Fibroblast of skin of left biceps (primary cell): ENCODE data around the gene OPA3.
"Not testable (repeated sequence)": the region's sequence is repeated elsewhere in the genome, so short reads cannot be mapped to it uniquely, and the experiment has no call there.

ENCODE experiments used
- DNase-seq, 2 experiments: peaks; one replicate each; pipeline ENCODE4 v3.0.0-alpha.2; 2013; ENCODE audit warnings: low read depth in 2 of 2

Gene OPA3

DNA sequence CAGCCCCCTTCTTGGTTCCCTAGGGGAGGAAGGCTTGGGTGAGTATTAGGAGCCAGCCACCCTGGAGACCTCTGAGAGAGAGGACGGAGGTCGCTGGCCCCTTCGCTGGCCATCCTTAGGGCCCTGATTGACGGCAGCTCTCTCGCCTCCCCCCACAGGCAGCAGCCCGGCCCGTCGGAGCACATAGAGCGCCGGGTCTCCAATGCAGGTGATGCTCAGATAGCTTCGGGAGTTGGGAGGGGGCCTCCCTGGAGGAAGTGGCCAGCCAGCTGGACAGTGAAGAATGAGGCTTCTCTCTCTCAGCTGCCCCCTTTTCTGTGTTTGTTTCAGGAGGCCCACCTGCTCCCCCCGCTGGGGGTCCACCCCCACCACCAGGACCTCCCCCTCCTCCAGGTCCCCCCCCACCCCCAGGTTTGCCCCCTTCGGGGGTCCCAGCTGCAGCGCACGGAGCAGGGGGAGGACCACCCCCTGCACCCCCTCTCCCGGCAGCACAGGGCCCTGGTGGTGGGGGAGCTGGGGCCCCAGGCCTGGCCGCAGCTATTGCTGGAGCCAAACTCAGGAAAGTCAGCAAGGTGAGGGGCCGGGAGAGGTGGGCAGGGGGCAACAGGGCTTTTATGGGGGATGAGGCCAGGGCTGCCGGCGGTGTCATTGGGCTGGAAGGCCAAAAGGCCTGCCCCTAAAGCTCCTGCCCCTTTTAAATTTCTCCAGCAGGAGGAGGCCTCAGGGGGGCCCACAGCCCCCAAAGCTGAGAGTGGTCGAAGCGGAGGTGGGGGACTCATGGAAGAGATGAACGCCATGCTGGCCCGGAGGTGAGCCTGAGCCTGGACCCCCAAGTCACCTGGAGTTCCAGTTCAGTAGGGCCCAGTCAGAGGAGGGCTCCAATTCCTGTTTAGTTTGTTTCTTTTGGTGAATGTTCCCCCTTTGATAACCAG is 62.3 kb downstream of the OPA3 start:
- no peak for DNase-seq

DNA sequence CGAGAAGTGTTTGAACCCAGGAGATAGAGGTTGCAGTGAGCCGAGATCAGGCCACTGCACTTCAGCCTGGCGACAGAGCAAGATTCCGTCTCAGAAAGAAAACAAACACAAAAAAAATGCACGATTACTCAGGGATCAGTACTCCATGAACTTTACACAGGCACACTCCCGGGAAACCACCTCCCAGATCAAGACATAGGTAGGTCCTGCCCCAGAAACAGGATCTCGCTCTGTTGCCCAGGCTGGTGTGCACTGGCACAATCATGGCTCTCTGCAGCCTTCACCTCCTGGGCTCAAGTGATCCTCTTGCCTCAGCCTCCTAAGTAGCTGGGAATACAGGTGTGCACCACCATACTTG is 66.2 kb downstream of the OPA3 start:
- DNase-seq = no peak

DNA sequence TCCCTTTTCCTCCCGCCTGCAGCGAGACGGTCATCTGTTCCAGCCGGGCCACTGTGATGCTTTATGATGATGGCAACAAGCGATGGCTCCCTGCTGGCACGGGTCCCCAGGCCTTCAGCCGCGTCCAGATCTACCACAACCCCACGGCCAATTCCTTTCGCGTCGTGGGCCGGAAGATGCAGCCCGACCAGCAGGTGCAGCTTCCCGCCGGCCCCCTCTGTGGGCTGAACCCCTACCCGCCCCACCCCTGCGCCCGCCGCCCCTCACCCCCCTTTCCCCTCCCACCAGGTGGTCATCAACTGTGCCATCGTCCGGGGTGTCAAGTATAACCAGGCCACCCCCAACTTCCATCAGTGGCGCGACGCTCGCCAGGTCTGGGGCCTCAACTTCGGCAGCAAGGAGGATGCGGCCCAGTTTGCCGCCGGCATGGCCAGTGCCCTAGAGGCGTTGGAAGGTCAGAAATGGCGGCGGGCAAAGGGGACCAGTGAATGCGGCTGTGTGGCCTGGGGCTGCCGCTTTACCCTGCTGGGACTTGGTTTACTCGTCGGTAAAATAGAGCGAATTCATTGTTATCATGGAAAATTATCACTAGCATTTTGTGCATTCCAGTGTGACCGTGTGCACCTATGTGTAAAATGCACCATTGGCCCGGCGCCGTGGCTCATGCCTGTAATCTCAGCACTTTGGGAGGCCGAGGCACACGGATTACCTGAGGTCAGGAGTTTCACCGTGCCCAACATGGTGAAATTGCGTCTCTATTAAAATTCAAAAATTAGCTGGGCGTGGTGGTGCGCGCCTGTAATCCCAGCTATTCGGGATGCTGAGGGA is 66.7 kb downstream of the OPA3 start:
- no peak for DNase-seq

DNA sequence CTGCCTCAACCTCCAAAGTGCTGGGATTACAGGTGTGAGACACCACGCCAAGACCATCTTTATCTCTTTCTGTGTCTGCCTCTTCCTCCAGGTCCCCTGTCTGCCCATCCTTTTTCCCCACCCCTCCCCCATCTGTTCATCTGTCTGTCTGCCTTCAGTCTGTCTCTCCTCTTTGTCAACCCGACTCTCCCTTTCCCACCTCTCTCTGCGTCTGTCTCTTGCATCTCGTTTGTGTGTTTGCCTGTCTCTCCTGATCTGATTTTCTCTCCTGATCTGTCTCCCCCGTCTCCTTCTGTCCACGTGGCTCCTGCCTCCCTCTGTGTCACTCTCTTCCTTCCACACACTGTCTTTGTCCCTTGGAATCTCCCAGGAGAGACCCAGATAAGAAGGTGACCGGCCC is 67.4 kb downstream of the OPA3 start:
- no peak for DNase-seq

DNA sequence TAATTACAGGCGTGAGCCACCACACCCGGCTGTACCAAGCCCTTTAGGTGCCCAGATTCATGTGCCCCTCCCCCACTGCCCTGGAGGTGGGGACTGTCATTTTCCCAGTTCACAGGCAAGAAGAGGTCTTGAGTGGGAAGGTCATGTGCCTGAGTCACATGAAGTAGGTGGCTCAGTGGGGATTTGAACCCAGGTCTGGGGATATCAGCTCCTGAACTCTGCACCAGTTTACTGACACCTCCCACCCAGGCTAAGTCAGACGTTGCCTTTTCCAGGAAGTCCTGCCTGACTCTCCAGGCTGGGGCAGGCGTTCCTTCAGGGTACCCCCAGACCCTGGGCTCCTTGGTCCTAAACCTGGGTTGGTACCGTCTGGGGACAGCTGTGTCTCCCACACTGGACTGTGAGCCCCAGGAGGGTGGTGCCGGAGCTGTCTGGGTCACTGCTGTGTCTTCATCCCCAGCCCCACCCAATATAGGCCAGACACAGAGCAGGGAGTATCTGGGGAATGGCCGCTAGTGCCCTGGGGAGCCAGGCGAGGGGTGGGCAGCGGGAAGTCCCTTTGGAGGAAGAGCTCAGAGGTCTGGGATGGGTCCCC is 68.7 kb downstream of the OPA3 start:
- no peak for DNase-seq

DNA sequence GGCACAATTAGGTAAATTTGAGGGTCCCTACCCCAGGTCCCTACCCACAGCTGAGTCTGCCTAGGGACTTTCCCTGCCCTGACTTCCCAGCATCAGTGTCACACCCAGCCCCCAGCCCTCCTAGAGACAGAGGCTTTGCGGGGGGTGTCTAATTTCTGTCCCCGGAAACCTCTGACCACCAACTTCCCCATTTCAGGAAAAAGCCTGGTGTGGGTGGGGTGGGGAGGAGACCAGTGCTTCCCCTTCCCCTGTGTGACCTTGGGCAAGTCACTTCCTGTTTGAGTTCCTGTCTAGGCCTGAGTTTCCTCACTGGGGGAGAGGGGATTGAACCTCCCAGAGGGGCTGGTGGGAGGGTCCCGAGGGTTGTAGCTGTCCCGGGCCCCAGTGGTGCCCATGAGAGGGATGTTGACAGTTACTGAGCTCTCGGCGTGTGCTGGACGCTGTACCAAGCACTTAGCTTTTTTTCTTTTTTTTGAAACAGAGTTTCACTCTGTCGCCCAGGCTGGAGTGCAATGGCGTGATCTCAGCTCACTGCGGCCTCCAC is 69.4 kb downstream of the OPA3 start:
- DNase-seq = no peak

DNA sequence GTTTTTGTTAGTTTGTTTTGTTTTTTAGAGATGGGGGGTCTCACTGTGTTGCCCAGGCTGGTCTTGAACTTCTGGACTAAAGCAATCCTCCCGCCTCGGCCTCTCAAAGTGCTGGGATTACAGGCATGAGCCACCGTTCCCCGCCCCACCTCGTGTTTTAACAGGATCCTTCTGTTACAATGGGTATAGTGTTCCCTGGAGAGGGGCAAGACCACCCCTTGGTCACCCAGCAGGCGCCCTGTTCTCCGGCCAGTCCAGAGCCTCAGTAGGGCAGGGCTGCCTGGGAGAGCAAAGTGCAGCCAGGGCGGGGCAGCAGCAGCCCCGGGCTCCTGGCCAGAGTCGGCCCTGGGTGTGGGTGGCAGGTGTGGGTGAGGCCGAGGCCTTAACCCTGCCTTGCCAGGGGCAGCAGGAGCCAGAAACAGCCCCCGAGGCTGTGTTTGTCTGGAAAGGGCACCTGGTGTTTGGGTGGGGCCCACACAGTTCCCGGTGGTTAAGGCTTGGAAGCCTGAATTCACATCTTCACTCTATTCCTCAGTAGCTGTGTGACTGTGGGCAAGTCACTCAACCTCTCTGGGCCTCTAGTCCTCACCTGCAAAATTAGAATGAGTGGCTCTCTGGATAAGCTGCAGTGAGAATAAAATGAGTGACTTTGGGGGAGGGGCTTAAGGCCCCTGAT is 70.1 kb downstream of the OPA3 start:
- no peak for DNase-seq

DNA sequence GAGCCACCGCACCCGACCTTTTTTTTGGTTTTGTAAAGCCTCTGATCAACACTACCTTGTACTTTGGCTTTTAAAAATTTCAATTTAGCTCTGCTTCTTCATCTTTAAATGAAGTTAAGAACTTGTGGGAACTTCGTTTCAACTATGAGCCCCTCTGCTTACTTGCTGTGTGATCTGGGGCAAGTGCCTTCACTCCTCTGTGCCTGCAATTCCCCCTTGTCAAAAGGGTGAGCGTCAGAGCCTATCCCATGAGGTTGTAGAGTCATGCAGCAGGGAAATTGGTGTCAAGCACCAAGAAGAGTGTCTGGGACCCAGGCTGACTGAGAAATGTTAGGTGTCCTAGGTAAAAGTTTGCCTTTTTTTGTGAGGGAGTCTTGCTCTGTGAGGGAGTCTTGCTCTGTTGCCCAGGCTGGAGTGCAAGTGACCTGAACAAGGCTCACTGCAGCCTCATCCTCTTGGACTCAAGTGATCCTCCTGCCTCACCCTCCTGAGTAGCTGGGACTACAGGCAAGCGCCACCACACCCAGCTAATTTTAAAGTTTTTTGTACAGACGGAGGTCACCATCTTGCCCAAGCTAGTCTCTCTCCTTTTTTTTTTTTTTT is 71.6 kb downstream of the OPA3 start:
- DNase-seq = no peak

DNA sequence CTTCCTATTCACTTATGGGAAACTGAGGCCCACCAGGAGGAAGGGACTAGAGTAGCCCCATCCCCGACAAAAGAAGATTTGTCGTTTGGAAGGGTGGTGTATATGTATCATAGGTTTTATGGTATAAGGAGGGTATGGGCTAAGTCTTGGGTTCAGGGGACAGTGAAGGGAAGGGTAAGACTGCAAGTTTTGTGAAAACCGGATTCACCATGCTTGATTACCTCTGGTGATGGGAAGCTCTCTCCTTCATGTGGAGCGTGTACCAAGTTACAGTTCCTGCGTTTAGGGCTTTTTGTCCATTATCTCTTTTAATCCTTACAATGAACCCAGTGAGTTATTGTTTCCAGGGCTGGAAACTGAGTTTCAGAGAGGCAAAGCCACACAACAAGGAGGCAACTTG is 73.5 kb downstream of the OPA3 start:
- no peak for DNase-seq

DNA sequence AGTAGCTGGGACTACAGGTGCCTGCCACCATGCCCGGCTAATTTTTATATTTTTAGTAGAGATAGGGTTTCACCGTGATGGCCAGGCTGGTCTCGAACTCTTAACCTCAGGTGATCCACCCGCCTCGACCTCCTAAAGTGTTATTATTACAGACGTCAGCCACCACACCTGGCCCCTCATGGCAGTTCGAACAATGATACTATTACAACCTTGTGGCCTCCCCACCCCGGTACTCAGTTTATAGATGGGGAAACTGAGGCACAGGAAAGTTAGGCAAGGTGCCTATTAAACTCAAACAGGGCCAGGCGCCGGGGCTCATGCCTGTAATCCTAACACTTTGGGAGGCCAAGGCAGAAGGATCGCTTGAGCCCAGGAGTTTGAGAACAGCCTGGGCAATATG is 74.2 kb downstream of the OPA3 start:
- not testable (repeated sequence) for DNase-seq

DNA sequence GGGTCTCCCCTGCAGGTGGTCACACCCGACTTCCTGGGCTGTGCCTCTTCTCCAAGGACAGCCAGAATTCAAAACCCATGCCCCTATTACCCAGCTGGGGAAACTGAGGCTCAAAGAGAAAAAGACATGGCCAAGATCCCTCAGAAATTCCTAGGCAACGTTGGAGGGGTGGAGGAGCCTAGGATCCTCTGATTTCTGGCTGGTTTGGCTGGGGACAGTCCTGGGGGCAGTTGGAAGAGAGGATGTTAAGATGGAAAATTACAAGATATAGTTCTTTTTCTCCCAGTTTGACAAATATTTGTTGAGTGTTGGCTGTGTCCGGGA is 74.9 kb downstream of the OPA3 start:
- DNase-seq = no peak

DNA sequence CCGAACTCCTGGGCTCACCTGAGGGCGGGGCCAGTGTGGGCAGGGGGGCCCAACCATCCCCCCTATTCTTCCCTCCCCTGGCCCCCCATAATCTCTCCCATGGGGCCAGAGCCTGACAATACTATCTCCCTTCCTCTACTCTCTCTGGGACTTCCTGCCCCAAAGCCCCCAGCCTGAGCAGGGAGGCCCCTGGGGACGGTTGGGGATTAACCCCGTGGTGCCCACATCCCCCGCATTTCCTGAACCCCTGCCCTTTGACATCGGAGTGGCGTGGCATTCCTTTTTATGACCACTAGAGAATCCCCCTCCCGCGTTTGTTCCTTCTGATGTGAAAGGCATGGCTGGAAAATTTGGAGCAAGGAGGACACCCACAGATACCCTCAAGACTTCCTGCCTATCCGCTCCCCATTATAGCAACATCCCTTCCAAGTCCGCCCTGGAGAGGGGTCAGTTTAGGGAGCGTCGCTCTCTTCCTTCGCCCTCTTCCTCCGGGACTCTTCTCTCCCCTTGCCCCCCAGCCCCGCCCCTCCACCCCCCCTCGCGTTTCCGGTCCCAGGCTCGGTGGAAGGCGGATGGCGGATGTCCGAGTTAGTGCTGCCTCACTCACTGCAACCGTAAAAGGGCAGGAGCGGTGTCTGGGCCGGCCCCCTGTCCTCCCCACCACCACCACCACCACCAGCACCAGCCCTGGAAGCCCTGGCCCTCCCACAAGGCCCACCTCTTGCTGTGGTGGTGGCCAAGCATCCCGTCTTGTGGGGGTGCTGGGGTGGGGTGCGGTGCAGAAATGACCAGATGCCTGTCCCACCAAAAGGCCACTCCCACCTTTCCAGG is 75.5 kb downstream of the OPA3 start:
- DNase-seq = no peak

DNA sequence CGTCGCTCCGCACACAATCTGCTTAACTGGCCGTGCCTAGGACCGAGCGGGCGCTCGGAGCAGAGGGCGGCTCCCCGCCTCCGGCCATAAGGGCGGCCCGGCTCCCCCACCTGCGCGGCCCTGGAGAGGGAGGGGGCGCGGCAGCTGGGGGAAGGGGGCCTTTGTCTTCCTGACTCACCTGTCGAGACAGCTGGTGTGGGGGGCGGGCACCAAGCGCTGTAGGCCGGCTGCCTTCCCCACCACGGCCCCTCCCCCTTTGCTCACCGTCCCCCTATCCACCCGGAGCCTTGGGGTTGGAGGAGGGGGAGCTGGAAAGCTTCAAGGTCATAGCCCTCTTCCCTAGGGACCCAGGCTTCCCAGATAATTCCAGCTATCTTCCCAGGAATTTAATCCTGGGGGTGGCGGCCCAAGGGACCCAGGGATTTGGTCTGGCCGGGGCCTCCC is 76.2 kb downstream of the OPA3 start:
- DNase-seq = no peak

DNA sequence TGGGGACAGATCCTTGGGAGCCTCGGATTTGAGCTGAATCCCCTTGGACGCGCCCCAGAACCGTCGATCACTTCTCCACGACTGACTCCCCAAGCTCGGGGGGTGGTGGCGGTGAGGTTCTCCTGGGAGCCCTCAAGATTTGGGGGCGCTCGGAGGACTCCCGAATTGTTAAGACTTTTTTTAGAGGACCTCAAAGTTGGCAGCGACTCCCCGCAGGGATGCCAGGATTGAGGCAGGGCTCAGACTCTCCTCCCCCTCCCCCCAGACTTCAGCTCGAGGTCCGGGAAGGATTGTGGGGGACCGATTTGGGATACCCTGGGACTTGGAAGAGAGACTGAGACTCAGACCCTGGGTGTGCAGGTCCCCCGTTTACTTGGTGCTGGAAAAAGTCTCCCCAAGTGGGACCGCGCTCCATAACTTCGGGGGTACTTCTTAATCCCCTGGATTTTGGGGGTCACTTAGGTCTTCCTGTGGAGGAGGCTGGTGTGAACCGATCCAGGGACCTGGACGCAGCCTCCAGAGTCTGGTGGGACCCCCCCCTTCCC is 76.7 kb downstream of the OPA3 start:
- DNase-seq = no peak

DNA sequence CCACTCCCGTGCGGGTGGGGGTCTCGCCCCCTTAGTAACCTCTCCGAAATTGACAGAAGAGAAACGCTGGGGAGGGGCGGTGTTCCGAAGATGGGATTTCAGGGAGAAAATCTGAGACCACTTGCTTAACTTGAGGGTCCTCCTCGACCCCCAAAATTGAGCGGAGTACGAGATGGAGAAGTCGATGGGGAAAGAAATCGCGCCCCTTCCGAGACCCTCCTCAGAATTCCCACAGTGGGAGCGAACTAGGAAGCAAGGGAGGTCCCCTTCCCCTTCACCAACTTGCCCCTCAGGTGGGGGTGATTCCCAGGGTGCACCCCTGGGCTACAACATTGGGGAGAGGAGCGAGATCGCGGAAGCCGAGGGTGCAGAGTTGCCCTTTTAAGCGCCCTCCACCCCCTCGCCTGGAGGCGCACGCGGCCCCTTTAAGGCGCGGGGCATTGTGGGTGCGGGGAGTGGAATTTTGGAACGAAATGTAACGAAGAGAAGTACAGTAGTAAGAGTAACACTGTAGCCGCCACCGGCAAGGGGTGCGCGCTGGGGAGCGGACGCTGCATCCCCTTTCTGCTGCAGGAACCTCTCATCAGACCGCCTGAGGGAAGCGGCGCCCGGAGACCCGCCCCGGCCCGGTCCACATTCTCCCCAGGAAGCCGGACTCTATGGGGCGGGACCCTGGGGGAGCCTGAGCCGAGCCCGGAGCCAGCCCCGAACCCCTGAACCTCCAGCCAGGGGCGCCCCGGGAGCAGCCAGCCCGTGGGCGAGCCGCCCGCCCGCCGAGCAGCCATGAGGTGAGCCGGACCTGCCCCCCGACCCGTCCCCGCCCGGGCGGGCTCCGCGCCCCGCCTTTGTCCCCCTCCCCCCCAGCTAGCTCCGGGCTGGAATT is 77.4 kb downstream of the OPA3 start, which contains the start of gene VASP:
VASP (plus strand) TSS at position 491 of the 883 bp plus-strand sequence; CDS start at position 784, 293 bp downstream.
- peak; percentile 55 to 64 for DNase-seq

DNA sequence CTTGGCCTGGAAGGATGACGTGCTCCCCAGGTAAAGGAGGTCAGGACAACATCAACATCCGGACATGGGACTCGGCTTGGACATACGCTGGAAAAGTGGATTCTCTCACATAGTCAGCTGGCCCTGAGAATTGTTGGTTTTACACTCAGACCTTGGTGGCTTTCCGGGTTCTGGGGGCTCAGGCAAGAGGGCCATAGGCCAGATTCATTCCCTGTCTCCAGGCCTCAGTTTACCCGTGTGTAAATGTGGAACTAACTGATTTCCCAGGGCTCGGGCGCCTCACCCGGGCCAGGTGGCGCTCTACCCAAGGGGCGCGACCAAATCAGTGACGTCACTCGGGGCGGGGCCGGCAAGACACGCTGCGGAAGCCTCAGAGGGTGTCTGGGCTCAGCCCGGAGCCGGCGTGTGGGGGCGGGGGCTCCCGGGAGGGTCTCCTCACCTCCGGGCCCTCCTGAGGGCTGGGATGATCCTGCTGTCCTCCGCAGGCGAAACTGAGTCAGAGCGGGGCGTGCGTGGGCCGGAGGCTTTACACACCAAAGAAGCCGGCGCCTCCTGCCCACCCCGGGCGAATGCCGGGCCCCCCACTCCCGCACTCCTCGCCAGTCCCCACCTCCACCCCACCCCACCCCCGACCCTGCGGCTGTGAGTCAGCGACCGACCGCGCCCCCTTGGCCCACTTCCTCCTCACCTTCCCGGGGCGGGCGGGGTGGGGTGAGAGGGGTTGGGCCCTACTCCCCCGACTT is 78.2 kb downstream of the OPA3 start:
- peak; percentile 68 to 74 for DNase-seq

DNA sequence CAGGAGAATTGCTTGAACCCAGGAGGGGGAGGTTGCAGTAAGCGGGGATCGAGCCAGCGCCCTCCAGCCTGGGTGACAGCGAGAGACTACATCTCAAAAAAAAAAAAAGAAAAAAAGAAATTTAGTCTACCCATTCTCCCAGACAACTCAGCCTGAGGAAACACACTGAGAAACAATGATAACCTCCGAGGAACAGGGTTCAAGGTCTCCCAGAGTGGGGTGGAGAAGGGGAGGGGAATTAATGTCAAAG is 78.7 kb downstream of the OPA3 start:
- no peak for DNase-seq

DNA sequence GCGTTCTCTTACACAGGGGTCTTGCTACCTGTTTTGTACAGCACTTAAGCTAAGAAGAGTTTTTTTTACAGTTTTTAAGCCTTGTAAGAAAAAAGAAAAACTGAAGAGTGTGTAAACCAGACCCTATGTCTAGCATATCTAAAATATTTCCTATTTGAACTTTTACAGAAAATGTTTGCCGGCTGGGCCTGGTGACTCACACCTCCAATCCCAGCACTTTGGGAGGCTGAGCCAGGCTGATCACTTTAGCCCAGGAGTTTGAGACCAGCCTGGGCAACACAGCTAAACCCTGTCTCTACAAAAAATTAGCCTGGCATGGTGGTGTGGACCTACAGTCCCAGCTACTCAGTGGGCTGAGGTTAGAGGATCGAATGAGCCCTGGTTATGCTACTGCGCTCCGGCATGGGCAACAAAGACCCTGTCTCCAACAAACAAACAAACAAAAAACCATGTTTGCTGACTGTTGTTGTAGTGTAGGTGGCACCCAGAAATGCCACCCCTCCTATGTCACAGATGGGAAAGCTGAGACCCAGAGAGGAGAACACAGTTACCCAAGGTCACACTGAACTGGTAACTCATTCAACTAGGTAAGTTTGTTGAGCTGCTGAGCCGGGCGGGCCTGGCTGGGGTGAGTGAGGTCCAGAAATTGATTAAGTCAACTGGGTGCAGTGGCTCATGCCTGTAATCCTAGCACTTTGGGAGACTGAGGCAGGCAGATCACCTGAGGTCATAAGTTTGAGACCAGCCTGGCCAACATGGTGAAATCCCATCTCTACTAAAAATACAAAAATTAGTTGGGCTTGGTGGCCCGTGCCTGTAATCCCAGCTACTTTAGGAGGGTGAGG is 79.2 kb downstream of the OPA3 start:
- no peak for DNase-seq
